Measurements from ENCODE around the gene ATP1A1.

ATP1A1 gene

DNA sequence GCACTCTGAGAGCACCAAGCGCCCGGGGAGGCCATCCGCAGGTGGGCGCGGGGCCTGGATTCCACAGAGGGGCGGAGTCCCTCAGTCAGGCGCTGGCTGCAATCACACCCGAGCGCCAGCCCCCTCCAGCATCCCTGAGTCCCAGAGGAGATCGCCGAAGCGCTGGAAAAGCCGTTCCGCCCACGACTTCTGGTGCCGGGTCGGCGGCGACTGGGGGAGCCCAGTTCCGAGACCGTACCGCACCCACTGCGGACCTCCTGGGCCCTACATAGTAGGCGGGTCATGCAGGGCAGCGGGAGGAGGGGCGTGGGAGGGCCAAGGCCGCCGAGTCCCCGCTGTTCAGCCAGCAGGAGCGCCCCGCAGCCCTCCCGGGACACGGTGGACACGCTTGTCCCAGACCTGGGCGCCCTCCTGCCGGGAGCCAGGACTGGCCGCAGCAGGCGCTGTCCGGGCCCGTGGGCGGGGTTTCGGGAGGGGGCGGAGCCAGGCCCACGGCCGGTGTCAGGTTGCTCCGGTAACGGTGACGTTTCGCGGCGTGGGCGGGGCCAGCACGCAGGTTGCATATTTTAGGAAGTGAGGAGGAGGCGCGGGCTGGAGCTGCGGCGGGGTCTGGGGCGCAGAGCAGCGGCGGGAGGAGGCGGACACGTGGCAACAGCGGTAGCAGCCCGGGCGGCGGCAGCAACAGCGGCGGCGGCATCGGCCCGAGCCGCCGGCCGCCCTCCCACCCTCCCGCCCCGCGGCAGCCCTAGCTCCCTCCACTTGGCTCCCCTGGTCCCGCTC, at the start of gene ATP1A1 (continued):
- no peak for TF ChIP-seq ZSCAN18 (tag by site-specific recombination; IDR thresholded peaks at IDR 0.05)
- TF ChIP-seq ZNF391 (tag by site-specific recombination; IDR thresholded peaks at IDR 0.05; ENCODE audit: borderline replicate concordance, low read depth), result no peak
- no peak for TF ChIP-seq ZFP3 (tag by site-specific recombination; IDR thresholded peaks at IDR 0.05; ENCODE audit: low read depth)
- TF ChIP-seq ZNF140 (tag by site-specific recombination; IDR thresholded peaks at IDR 0.05), result no peak
- no peak for TF ChIP-seq ZNF37A (tag by site-specific recombination; IDR thresholded peaks at IDR 0.05)
- TF ChIP-seq GLI2 (tag by site-specific recombination; IDR thresholded peaks at IDR 0.05; ENCODE audit: borderline replicate concordance, low read depth), result no peak
- no peak for TF ChIP-seq ZNF560 (tag by site-specific recombination; IDR thresholded peaks at IDR 0.05; ENCODE audit: borderline replicate concordance)
- TF ChIP-seq SETDB1 (IDR thresholded peaks at IDR 0.05; ENCODE audit: insufficient read length, low read length), result no peak
- no peak for TF ChIP-seq ZBTB21 (tag by site-specific recombination; IDR thresholded peaks at IDR 0.05)
- TF ChIP-seq, protein P1, sequence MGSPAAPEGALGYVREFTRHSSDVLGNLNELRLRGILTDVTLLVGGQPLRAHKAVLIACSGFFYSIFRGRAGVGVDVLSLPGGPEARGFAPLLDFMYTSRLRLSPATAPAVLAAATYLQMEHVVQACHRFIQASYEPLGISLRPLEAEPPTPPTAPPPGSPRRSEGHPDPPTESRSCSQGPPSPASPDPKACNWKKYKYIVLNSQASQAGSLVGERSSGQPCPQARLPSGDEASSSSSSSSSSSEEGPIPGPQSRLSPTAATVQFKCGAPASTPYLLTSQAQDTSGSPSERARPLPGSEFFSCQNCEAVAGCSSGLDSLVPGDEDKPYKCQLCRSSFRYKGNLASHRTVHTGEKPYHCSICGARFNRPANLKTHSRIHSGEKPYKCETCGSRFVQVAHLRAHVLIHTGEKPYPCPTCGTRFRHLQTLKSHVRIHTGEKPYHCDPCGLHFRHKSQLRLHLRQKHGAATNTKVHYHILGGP (tag by site-specific recombination; IDR thresholded peaks at IDR 0.05), result no peak
- TF ChIP-seq ZNF530 (tag by site-specific recombination; IDR thresholded peaks at IDR 0.05; ENCODE audit: low read depth), result no peak
- peak; percentile 77; the same call in 1 of the 2 replicates for TF ChIP-seq BCL11A (tag by site-specific recombination; IDR thresholded peaks at IDR 0.05; ENCODE audit: low read depth)
- TF ChIP-seq ZNF18 (tag by site-specific recombination; IDR thresholded peaks at IDR 0.05), result peak; percentile 48; the same call in 1 of the 2 replicates
- no peak for TF ChIP-seq FEZF1 (tag by site-specific recombination; IDR thresholded peaks at IDR 0.05)
- no peak for TF ChIP-seq ZBTB48 (tag by site-specific recombination; IDR thresholded peaks at IDR 0.05)
- TF ChIP-seq ZNF335 (tag by site-specific recombination; conservative IDR thresholded peaks at IDR 0.05), result peak; percentile 95
- TF ChIP-seq ZNF138 (tag by site-specific recombination; IDR thresholded peaks at IDR 0.05; ENCODE audit: borderline replicate concordance), result no peak
- TF ChIP-seq ZNF302 (tag by site-specific recombination; IDR thresholded peaks at IDR 0.05; ENCODE audit: low read depth), result no peak
- TF ChIP-seq ZFHX2 (tag by site-specific recombination; conservative IDR thresholded peaks at IDR 0.05), result peak; percentile 99
- no peak for TF ChIP-seq PRDM1 (tag by site-specific recombination; IDR thresholded peaks at IDR 0.05)
- no peak for TF ChIP-seq ZNF133 (tag by site-specific recombination; IDR thresholded peaks at IDR 0.05)
- TF ChIP-seq ZSCAN23 (tag by site-specific recombination; IDR thresholded peaks at IDR 0.05), result no peak
- no peak for TF ChIP-seq ZNF132 (tag by site-specific recombination; IDR thresholded peaks at IDR 0.05; ENCODE audit: borderline replicate concordance)
- no peak for TF ChIP-seq ZNF174 (tag by site-specific recombination; IDR thresholded peaks at IDR 0.05)
- no peak for TF ChIP-seq PRDM6 (tag by site-specific recombination; IDR thresholded peaks at IDR 0.05)
- no peak for TF ChIP-seq ZNF266 (tag by site-specific recombination; IDR thresholded peaks at IDR 0.05; ENCODE audit: low read depth)
- no peak for TF ChIP-seq ZNF112 (tag by site-specific recombination; IDR thresholded peaks at IDR 0.05)
- TF ChIP-seq KLF16 (tag by site-specific recombination; IDR thresholded peaks at IDR 0.05), result peak; percentile 77
- no peak for TF ChIP-seq ZNF449 (tag by site-specific recombination; IDR thresholded peaks at IDR 0.05)
- TF ChIP-seq ZNF146 (tag by site-specific recombination; IDR thresholded peaks at IDR 0.05), result 0 out of 2 replicates have a peak, but pooled peaks have one; percentile 3
- TF ChIP-seq, protein P2, sequence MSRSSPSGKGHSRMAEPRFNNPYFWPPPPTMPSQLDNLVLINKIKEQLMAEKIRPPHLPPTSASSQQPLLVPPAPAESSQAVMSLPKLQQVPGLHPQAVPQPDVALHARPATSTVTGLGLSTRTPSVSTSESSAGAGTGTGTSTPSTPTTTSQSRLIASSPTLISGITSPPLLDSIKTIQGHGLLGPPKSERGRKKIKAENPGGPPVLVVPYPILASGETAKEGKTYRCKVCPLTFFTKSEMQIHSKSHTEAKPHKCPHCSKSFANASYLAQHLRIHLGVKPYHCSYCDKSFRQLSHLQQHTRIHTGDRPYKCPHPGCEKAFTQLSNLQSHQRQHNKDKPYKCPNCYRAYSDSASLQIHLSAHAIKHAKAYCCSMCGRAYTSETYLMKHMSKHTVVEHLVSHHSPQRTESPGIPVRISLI (tag by site-specific recombination; IDR thresholded peaks at IDR 0.05), result no peak
